ENCODE measurements around the gene TSFM. TPM values are rescaled to one million over a fixed set of nuclear protein-coding genes. Genes with fewer than 3 reads are reported as not detected.
A peak's percentile ranks its signal among the peaks of the same experiment; 100 is the strongest.

Gene TSFM
- total and polyA plus RNA-seq, 9 of the 15 experiments (the other 6 are each of a cell fraction or from before 2014, with no cell fraction given) = 44.6 to 198 (median 60.2) TPM

- ChIA-PET POLR2A (interaction anchor here (0.5 to 3.5 kb wide), 10 partner anchors 9 to 239 kb away, joined by 3 to 15 read pairs (median 3); partner anchors contain the start of genes CDK4, DDIT3, PIP4K2C and TSPAN31), CTCF (ENCODE audit: low intra/inter-chr PET ratio) (interaction anchor here (0.6 to 2.3 kb wide), 2 partner anchors 103 to 153 kb away, joined by 3 to 17 read pairs; partner anchors contain the start of gene B4GALNT1)
- intact Hi-C loops (cut with micrococcal nuclease) = loop anchor here (1.0 to 5.0 kb wide), 4 partner anchors 103 to 273 kb away; partner anchors contain the start of genes B4GALNT1, DDIT3 and MBD6
- Histone ChIP-seq H3K4me3 (peak overlapping the region; percentile 38), H3K27me3 (ENCODE audit: control insufficient read depth in 2 of 2, insufficient read depth in 2 of 2, low read length in 2 of 2) (peaks cover 20 to 59% of the 10 kb centered on the region in 2 experiments), H4K20me1 (replicated peaks; ENCODE audit: control insufficient read depth, insufficient read depth, low read length) (no peaks in the 10 kb centered on the region), H3K9me1 (ENCODE audit: control insufficient read depth, insufficient read depth, low read length) (peaks cover 4% of the 10 kb centered on the region), H3K27ac (ENCODE audit: extremely low read depth, low read depth, low read length) (peak overlapping the region; percentile 11; the same call in 2 of the 3 replicates), H3K4me2 (ENCODE audit: insufficient read depth, low read length) (peak overlapping the region; percentile 81), H3K9ac (ENCODE audit: insufficient read depth in 1 of 2, low read depth in 2 of 2, low read length in 2 of 2) (peak overlapping the region; percentile 51 to 87), H3K4me1 (replicated peaks in 1 of 2; ENCODE audit: control insufficient read depth in 2 of 2, insufficient read depth in 2 of 2, low read length in 2 of 2) (peaks cover 9 to 31% of the 10 kb centered on the region in 2 experiments; a peak in 4 of 5 replicates), H3K36me3 (ENCODE audit: control insufficient read depth, insufficient read depth, low read length) (no peaks in the 10 kb centered on the region), H3K79me2 (ENCODE audit: control insufficient read depth, insufficient read depth, low read length) (no peaks in the 10 kb centered on the region), H3K9me3 (replicated peaks; ENCODE audit: control insufficient read depth, insufficient read depth, low read depth, low read length) (no peaks in the 10 kb centered on the region), H2AFZ (ENCODE audit: low read depth, low read length) (peak overlapping the region; percentile 94)
- BruUV-seq (replicated peaks) = no TSS peak
- ATAC-seq (peak; percentile 93), DNase-seq (ENCODE audit: extremely low read depth in 1 of 4, low spot score in 3 of 4) (peak; percentile 77 to 85 (median 82)), FAIRE-seq (peak; percentile 85)
- WGBS (ENCODE audit: insufficient coverage, low coverage, missing lambda C conversion rate) = under 1% methylated on average over 44 of the region's 49 CpGs
- in situ Hi-C loops (cut with MboI) = no loop called here
- TF ChIP-seq PRDM10 (IDR thresholded peaks at IDR 0.05; ENCODE audit: partially characterized antibody) (no peak), ZNF561 (CRISPR knock-in tag; conservative IDR thresholded peaks at IDR 0.05) (no peak), FOXM1 (IDR thresholded peaks at IDR 0.05; ENCODE audit: low read depth) (no peak), FOXM1 (CRISPR knock-in tag; IDR thresholded peaks at IDR 0.05; ENCODE audit: low read depth) (no peak), KHSRP (IDR thresholded peaks at IDR 0.05) (no peak), RBM39 (optimal IDR thresholded peaks at IDR 0.05; ENCODE audit: low read depth, low read length) (no peak), PREB (CRISPR knock-in tag; IDR thresholded peaks at IDR 0.05) (no peak), TOE1 (IDR thresholded peaks at IDR 0.05; ENCODE audit: borderline replicate concordance) (no peak), TOE1 (CRISPR knock-in tag; IDR thresholded peaks at IDR 0.05; ENCODE audit: borderline replicate concordance, low read depth) (no peak), ZNF384 (IDR thresholded peaks at IDR 0.05; ENCODE audit: low read depth, low read length) (no peak), EGR1 (conservative IDR thresholded peaks at IDR 0.05) (peak; percentile 76), MYNN (IDR thresholded peaks at IDR 0.05) (no peak), MYNN (CRISPR knock-in tag; IDR thresholded peaks at IDR 0.05) (no peak), MNT (conservative IDR thresholded peaks at IDR 0.05) (peak in 1 of 2 experiments; percentile 25; a peak in 1 of 4 replicates), ZNF12 (CRISPR knock-in tag; IDR thresholded peaks at IDR 0.05) (no peak)
Observed at GRCh38 chr12:57735952-57736740, 46.4 kb upstream of the TSFM start.

All from K562 (cell line).